HG02798 (cell line): ENCODE measurements around the gene GRIK1.
"Not testable (repeated sequence)": the region's sequence is repeated elsewhere in the genome, so short reads cannot be mapped to it uniquely, and the experiment has no call there.

Source experiments
- ATAC-seq: cut with Tn5 transposase; IDR thresholded peaks from one replicate; pipeline ENCODE4 v1.9.1; 2021; ENCODE audit warnings: mild to moderate bottlenecking; ENCODE audit not compliant: unreplicated experiment, poor library complexity

The GRIK1 gene

DNA sequence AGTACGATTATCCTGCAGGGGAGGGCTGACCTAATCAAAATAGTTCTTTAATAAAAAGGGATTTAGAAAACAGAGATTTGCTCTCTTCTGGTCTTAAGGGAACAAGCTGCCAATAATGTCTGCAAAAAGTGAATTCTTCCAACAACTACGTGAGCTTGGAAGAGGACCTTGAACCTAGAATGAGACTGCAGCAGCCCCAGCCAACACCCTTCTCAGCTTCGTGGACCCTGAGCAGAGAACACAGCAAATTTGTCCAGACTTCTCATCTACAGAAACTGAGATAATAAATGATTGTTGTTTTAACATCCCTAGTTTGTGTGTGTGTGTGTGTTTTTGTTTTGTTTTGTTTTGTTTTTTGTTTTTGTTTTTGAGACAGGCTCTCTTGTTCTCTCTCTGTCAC, 309.4 kb downstream of the GRIK1 start:
- no peak for ATAC-seq

DNA sequence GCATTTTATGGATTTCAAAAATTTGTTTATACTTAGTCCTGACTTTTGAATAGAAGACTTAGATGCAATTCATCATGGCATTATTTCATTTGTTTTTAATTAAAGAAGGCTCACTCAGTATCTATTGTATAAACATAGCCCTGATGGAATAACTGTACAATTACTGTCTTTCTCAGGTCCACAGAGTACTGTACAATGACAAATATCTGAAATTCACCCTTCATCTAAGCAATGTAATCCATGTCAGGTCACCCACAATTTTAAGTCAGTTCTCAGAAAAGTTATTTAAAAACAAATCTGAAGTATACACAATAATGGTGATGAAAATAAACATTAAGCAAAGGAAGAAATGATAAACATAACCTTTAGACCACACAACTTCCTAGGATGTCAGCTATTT, 311.9 kb downstream of the GRIK1 start:
- ATAC-seq = no peak

DNA sequence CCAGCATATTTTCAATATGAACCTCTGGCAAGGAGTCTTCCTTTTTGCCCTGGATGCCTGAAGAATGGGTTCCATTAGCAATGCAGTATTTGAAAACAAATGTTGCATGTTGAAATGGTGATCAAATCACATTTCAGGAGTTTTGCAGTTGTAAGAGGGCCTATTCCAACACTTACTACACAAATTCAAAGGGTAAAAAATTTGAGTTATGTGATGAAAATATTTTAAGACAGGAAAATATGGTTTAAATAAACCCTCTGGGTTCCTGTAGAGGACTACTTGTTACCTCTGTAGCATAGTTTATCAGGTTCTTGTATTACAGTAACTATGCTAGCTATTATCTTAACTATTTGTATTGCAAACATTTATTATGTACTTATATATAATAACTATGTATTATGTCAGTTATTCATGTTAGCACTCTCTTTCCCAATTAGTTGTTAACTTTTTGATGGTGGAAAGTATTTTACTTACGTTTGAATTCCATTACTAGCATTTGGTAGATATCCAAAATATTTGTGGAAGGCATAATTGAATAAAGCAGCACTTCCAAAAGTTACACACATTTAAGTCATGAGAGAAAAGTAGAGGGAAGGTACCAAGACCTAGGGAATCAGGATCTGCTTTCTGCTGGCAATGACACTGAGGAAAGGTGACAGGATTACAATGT, 312.9 kb downstream of the GRIK1 start:
- no peak for ATAC-seq

DNA sequence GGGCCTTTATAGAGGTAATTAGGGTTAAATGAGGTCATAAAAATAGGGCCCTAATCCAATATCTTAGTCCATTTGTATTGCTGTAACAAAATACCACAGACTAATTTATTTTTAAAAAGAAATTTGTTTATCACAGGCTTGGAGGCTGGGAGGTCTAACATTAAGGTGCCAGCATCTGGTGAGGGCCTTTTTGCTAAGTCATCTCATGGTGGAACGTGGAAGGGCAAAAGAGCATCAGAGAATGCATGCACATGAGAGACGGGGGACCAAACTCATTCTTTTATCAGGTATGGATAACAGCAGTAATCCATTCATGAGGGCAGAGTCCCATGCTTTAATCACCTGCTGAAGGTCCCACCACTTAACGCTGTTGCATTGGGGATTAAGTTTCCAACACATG, 313.8 kb downstream of the GRIK1 start:
- no peak for ATAC-seq

DNA sequence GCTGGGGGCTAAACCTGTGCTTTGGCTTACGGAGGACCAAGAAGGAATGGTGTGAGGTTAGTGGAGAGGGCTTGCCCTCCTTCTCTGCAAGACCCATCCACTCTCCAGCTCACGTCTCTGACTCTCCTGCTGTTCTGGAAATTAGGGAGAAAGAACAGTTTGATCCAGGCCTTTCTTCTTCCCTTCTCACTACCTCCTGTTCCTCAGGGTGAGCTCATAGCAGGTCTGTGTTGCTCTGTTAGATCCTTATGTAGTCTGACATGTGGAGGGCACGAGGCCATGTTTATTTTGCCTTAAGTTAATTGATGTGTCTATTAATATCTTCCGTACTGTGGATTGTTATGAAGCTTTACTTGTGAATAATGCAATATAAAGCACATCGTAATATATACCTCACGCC, 315.0 kb downstream of the GRIK1 start:
- no peak for ATAC-seq

DNA sequence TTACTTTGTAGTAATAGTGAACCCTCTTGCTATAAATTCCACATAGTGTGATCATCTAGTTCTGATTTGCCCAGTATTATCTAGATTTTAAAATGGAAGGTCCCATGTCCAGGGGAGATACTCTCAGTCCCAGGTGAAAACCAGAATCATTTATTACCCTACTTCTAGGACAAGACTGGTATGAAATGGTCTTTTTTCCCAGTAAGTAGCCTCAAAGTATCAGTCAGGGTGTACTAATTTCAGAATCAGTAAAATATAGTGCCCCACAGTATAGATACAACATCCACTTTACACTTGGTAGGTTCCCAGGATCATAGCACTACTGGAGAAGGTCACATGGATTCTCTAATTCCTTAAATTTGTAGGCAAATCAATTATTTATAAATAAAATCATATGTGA, 318.3 kb downstream of the GRIK1 start:
- no peak for ATAC-seq

DNA sequence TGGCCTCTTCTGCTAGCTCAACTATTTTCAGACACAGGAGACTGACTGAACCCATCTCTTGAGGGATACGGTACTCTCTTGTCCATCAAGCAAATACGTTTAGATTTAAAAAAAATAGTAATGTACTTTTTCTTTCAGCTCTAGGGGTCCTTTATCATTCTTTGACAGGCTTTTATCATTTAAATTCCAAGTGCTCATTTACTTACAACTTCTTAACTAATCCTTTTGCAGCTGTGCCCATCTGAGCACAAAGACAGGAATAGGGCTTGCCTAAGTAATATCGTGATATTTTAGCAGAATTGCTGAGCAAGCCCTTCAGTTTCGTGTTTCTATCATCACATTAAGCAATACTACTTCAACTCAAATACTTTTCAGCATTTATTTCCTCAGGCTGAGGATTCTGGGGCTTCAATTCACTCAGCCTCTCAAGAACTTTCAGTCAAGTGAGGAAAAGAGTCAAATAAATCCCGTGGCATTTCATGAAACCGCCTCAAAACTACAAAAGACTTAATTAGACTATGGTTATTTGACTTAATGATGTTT, 323.5 kb downstream of the GRIK1 start:
- no peak for ATAC-seq

DNA sequence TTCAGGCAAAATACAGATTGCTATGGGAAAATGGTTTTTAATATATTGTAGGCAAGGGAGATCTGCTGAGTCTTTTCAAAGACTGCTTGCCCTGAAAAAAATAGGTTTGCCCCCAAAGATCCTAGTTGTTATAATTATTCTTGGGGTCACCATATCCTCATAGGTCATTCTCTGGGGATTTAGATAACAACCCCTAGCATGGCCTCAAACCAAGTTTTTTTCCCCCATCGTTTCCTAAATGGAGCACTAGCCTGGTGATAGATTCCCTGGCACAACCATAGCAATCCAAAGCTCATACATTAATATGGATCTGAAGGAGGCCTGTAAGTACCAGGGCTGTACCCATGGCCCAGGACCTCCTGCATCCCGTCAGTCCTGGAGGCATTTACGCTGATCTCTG, 325.9 kb downstream of the GRIK1 start:
- ATAC-seq = no peak

DNA sequence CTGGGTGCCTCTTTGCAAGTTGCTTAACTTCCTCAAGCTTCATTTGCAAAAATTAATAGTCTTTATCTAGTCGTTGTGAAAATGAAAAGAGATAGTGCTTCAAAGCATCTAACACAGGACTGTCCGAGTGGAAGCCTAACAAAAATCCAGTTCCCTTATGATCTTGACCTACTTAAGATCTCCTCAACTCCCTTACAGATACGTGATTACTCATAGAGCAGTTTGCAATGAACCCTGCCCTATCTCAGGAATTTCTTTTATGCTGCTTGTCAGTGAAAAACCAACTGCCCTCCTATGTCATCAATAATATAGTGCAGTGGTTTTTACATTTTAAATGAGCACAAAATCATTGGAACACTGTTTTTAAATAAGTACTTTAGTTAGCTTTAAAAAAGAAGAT, 326.8 kb downstream of the GRIK1 start:
- ATAC-seq = no peak

DNA sequence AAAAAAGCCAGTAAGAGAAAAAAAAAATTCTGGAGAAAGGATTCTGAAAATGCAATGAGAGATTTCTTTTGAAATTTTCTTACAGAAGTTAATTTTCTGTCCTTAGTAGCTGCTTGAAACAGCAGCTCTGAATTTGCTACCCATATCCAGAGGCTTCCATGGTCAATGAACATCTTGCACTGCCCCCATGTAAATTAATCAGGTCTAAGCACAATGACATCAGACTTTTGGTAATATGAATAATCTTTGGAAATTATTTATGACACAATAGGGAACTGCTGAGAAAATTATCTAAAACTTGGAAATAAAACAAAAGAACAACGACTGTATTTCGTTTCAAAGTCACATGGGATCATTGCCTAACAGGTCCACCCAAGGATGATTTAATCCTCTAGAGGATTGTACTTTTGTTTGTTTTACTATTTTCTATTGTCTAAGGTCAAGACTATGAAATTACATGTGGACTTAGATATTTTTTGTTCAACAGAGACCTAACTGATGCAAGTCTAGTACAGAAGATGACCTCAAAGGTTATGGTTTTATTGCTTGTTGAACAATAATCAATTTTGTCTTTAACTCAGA, 328.9 kb downstream of the GRIK1 start:
- no peak for ATAC-seq

DNA sequence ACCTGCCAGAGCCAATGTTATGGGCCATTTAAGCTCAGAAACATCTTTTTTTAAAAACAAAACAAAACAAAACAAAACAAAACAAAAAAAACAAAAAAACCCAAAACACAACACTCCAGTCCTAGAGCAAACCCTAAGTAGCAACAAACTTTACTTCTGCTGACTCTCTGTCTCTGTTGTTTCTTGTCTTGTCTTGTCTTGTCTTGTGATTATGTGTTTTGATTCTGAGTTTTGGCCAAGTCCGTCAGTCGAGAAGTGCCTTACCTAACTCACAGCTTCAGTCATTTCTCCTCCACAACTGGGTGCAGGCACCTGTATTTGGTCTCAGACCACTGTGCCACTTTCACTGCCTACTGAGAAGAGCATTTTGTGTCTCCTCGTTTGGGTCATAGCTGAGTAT, 333.2 kb downstream of the GRIK1 start:
- no peak for ATAC-seq

DNA sequence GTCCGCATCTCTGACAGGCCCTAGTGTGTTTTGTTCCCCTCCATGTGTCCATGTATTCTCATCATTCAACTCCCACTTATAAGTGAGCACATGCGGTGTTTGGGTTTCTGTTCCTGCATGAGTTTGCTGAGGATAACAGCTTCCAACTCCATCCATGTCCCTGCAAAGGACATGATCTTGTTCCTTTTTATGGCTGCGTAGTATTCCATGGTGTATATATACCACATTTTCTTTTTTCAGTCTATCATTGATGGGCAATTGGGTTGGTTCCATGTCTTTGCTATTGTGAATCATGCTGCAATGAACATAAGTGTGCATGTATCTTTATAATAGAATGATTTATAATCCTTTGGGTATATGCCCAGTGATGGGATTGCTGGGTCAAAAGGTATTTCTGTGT, 334.6 kb downstream of the GRIK1 start:
- ATAC-seq = not testable (repeated sequence)

DNA sequence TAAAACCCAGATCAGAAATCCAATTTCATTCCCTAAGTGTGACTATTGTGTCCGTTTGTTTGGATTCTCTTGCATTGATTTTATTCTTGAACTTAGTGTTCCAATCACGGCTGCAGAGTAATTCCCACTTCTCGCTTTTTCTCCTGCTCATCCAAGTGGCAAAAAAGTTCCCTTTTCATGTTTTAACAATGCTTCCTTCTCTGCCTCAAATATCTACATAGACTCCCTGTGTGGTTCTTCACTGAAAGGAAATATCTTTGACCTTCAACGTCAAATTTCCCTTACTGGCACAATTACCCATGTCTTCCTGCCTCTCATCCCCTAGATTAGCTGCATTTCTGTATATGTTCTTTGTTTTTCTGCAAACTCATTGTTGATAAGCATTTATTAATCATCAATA, 335.7 kb downstream of the GRIK1 start:
- no peak for ATAC-seq

DNA sequence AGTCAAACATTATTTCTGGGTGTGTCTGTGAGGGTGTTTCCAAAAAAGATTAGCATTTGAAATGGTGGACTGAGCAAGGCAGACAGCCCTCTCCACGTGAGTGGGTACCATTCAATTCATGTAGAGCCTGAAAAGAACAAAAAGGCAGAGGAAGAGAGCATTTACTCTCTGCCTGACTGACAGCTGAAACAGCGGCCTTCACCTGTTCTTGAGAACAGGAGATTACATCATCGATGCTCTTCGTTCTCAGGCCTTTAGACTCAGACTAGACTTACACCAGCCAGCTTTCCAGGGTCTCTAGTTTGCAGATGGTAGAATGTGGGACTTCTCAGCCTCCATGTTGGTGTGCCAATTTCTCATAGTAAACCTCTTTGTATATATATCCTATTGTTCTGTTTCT, 338.7 kb downstream of the GRIK1 start:
- ATAC-seq = no peak

DNA sequence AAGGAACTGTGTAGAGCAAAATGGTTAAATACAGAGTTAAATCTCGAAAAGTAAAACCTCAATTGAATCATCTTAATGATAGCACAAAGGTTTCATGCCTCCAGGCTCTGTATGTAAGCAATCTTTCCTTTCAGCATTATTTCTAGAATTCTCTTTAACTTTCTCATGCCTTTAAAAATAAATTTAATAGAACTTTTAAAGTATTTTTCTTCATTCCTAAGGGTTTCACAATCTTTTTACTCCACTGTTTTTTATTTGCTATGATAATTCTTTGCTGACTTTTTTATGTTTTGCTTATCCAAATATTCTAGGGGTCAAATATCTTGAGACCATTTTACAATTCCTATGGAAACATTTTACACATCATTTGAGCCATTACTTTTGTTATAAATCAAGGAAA, 353.1 kb downstream of the GRIK1 start:
- ATAC-seq = no peak

DNA sequence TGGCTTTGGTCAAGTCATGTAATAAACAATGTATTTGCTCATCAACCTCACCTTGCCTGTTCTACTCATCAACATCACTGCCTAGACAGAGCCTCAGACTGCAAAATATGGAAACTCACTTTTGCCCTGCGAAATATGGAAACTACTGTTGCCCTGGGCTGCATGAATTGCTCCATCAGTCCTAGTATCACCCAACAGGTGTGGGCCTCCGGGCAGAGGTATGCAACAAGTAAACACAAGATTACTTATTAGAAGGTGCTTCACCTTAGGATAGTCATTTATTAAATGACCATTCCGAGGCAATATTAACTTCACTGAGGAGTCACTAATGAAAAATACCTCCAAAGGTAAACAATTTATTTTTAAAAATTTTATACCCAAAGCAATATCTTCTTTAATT, 354.3 kb downstream of the GRIK1 start:
- ATAC-seq = no peak

DNA sequence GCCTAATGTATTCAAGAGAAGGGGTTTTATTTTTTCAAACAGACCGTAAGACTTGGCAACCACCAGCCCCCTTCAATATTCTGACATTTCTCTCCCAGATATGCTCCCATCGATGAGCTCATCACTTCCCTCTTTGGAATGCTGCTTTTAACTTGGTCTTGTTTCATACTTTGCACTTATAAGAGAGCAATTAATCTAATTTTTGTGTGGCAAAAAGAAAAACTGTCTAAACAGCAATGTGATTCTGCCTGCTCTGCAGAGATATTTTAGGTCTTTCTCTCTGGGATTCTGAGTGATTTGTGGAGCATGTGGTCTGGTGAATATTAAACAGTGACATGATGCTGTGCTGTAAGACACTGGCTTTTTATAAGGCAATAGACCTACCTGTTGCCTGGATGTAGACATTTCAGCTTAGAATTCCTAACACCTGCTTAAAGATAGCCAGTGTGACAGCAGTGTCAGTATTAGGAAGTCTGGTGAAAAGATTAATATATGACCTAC, 356.3 kb downstream of the GRIK1 start:
- no peak for ATAC-seq

DNA sequence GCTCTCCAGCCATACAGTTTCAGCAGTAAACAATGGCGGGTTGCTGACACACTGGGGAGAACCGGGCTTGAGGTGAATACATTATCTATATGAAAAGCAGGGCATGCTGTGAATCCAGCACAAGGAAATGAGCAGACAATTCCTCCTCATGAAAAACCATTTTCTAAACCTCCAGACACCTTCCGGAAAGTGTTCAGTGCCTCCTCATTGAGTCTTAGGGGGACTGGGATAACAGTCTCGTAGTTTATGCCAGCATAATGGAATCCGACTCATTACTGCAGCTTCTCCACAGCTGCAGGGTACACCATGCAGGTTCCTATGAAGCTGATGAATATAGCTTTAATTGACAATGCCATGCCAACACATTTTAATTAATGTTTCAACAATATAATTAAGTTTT, 356.9 kb downstream of the GRIK1 start:
- no peak for ATAC-seq

DNA sequence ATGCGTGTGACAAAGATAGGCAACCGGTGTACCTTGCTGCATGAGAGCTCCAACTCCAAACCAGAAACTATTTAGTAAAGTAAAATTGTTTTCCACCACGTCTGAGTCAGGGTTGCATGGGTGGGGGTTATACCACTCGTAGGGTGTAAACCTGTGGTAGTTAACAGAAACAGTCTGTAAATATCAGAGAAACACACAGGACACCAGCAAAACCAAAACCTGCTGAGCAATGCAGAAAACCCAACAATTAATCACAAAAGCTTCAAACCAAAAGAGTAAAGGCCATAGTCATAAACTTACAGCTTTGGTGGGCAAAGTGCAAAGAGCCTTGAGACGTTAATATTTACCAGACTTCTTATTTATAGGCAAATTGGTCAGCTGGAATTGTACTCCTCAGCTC, 358.4 kb downstream of the GRIK1 start:
- ATAC-seq = no peak

DNA sequence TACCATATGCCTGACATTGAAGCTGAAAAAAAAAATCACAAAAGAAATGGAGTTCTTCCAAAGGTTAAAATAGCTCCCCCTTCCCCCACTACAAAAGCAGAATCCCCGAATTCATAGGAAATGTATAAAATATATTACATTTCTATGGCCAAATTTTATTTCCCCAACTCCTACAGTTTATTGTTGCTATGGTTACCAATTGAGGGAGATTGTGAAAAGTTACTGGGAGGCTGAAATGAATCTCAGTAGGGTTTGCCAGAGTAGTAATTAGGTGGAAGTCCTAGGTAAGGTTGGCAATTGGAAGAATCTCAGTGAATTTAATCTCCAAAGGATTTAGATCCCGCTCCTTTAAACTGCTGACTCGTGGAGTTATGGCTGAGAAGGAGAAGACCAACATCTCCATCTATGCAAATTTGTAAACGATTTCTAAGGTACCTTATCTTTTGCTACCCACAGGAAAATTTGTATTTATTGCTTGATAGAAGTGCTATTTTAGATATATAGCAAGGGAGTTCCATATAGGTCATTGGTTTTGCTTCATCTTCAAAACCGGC, 359.0 kb downstream of the GRIK1 start:
- ATAC-seq = no peak

DNA sequence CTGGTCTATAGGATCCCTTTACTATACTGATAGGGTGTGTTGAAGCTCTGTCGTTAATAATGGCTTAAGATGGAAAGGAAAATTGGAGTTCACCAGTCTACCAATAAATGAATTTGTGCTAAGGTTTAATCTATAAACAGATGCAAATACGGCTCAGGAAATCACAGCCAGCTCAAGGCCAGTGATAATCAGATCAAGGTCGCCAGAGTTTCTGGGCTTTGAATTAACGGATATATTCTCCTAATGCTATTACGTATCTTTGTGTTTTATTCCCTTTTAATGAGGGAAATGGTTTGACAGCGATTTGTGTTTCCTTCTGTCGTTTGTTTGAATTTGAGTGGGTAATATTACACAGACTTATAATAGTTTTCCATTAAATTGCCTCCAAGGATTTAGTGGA, 361.5 kb downstream of the GRIK1 start:
- ATAC-seq = no peak

DNA sequence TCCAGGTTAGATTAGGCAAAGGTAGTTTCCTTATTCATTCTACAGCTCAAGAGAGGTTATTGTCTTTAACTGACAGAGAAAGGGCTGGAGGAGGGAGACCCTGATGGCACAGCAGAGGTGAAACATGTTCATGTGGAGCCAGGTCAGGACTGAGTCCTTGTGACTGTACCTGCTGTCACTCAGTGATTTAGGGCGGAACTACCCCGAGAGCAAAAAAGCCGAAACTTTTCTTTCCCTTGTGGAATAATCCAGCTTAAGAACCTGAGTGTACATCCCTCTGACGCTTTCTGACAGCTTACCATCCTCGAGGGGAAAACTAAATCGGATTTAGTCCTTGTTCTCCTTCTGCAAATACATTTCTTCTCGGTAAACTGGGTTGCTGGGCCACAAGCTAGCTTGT, 367.8 kb downstream of the GRIK1 start:
- no peak for ATAC-seq
